Measurements from ENCODE around the gene OR51A7. TPM values are rescaled to one million over a fixed set of nuclear protein-coding genes. Genes with fewer than 3 reads are reported as not detected.
"Not testable (repeated sequence)": the region's sequence is repeated elsewhere in the genome, so short reads cannot be mapped to it uniquely, and the experiment has no call there.

OR51A7 gene
- not detected for total RNA-seq

DNA sequence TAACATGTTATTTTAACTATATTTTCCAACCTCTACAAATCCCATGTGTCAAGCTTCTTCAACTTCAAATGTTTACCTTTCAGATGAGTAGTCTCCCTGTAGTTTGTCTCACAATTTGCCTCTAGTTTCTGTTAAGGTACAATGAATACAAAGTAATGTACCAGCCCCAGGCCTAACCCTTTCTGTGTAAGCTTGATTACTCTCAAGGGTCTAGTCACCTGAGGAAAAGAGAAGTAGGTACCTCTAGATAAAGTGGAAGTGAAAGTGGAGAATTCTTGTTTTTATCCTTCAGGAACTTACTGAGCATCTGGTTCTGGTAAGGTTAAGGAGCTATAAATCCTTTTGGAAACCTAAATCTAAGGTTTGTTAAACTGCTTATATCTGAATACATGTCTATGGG lies at the start of gene OR51A7:
Gene OR51A7, plus strand, starts transcription at position 300 of the 400 bp plus-strand sequence. CDS start 3,587 bp downstream, outside the sequence.
- H3K36me3 Mint-ChIP-seq (ENCODE audit: low read depth), result no peaks in the 10 kb centered on the region
- no peak for DNase-seq
- peaks cover 9% of the 10 kb centered on the region for H3K27me3 Mint-ChIP-seq
- no peak for ATAC-seq
- H3K9me3 Mint-ChIP-seq (ENCODE audit: low read depth), result no peaks in the 10 kb centered on the region
- ChIA-PET CTCF (no interaction called here), POLR2A (no interaction called here)
- H3K27ac Mint-ChIP-seq, result no peak within 1 kb of the TSS
- no peaks in the 10 kb centered on the region for H3K4me1 Mint-ChIP-seq
- H3K4me3 Mint-ChIP-seq, result no peak within 1 kb of the TSS
- intact Hi-C loops (cut with DNase I, micrococcal nuclease), result no loop called here

- H3K36me3 Mint-ChIP-seq (ENCODE audit: low read depth); POLR2A ChIA-PET; CTCF ChIA-PET; intact Hi-C loops (cut with DNase I, micrococcal nuclease); H3K4me1 Mint-ChIP-seq; H3K27ac Mint-ChIP-seq; ATAC-seq; H3K4me3 Mint-ChIP-seq; DNase-seq; H3K9me3 Mint-ChIP-seq (ENCODE audit: low read depth); H3K27me3 Mint-ChIP-seq: not testable (repeated sequence)
Observed at GRCh38 chr11:4854286-4854685, 49.3 kb upstream of the OR51A7 start.

DNA sequence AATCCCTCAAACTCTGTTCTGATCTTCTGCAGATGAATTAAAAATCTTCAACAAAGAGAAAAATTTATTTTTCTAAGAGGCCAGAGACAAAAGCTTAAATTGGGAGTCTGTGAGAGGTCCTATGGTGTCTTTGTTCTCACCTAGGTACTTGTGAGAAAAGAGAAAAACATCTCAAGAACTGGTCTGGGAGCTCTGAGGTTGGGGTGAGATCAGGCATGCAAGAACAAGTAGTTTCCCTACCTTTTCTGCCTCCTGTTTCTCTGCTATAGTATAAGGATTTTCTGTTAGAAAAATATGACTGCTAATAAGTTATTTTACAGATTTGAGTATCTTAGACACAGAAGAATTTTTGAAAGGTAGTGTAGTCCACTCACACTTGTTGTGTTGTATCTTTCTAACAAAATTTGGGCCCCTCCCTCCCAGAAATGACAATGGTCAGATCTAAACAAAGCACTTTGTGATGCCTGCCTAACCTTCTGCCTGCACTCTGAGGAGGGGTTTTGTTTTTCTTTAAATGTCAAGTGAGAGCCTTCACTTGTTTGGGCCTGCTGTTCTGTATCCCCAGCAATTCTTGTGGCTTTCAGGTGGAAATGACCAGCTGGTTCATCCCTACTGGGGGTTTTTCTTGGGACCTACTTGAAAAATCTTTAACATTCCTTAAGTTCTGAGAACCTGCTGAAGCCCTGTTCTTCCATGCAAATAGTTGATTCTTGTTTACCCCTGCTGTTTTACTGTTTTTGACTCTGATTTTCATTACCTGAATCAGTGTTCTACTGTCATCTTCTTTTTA lies 40.9 kb upstream of the OR51A7 start:
- DNase-seq (no peak), ATAC-seq (no peak)
- ChIA-PET POLR2A (no interaction called here), CTCF (no interaction called here)
- no peaks in the 10 kb centered on the region for H3K4me1 Mint-ChIP-seq
- no peaks in the 10 kb centered on the region for H3K36me3 Mint-ChIP-seq (ENCODE audit: low read depth)
- intact Hi-C loops (cut with DNase I, micrococcal nuclease), result no loop called here
- no peak overlapping the region for H3K27ac Mint-ChIP-seq
- no peak overlapping the region for H3K4me3 Mint-ChIP-seq
- no peaks in the 10 kb centered on the region for H3K9me3 Mint-ChIP-seq (ENCODE audit: low read depth)
- H3K27me3 Mint-ChIP-seq, result peaks cover 5% of the 10 kb centered on the region

- POLR2A ChIA-PET, result no interaction called here
- Mint-ChIP-seq H3K4me3 (no peak overlapping the region), H3K36me3 (ENCODE audit: low read depth) (no peaks in the 10 kb centered on the region), H3K27ac (no peak overlapping the region), H3K27me3 (peaks cover 5% of the 10 kb centered on the region), H3K4me1 (no peaks in the 10 kb centered on the region), H3K9me3 (ENCODE audit: low read depth) (no peaks in the 10 kb centered on the region)
- intact Hi-C loops (cut with DNase I, micrococcal nuclease), result no loop called here
- ATAC-seq (no peak), DNase-seq (no peak)
- CTCF ChIA-PET, result no interaction called here
Observed at GRCh38 chr11:4863876-4864275, 39.7 kb upstream of the OR51A7 start.

DNA sequence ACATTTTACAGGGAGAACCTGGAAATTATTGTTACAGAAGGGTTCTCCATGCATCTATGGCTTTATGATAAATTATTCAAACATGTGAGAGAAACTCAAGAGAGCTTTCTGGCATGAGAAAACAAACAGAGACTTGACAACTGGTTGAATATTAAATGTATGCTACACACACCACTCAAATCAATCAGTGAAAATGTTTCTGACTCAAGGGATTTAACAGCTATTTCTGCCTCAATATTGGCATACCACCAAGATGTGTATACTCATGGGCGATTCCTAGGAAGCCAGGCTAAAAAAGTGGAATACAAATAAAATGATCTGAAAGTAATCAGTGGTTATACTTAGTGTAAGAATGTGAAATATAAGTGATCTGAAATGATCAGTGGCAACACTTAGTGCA lies 37.7 kb upstream of the OR51A7 start:
- Mint-ChIP-seq H3K9me3 (ENCODE audit: low read depth) (no peaks in the 10 kb centered on the region), H3K27ac (no peak overlapping the region), H3K27me3 (peaks cover 5% of the 10 kb centered on the region), H3K36me3 (ENCODE audit: low read depth) (no peaks in the 10 kb centered on the region), H3K4me3 (no peak overlapping the region), H3K4me1 (no peaks in the 10 kb centered on the region)
- ATAC-seq (no peak), DNase-seq (no peak)
- intact Hi-C loops (cut with DNase I, micrococcal nuclease), result no loop called here
- POLR2A ChIA-PET, result no interaction called here
- CTCF ChIA-PET, result no interaction called here

GRCh38 chr11:4881188-4881587 lies 22.4 kb upstream of the OR51A7 start:
- H3K27ac Mint-ChIP-seq, result no peak overlapping the region
- ChIA-PET POLR2A (no interaction called here), CTCF (no interaction called here)
- no peaks in the 10 kb centered on the region for H3K4me1 Mint-ChIP-seq
- no peak overlapping the region for H3K4me3 Mint-ChIP-seq
- H3K36me3 Mint-ChIP-seq (ENCODE audit: low read depth), result no peaks in the 10 kb centered on the region
- no peaks in the 10 kb centered on the region for H3K9me3 Mint-ChIP-seq (ENCODE audit: low read depth)
- ATAC-seq, result no peak
- intact Hi-C loops (cut with DNase I, micrococcal nuclease), result no loop called here
- H3K27me3 Mint-ChIP-seq, result peaks cover 2% of the 10 kb centered on the region
- no peak for DNase-seq

GRCh38 chr11:4881860-4882500 lies 21.6 kb upstream of the OR51A7 start, which contains the start of gene OR51T1:
Gene OR51T1 (plus strand): TSS chr11:4881900. CDS start chr11:4881900, 0 bp downstream.
- peaks cover 2% of the 10 kb centered on the region for H3K27me3 Mint-ChIP-seq
- no peak within 1 kb of the TSS for H3K4me3 Mint-ChIP-seq
- no peak for ATAC-seq
- no peaks in the 10 kb centered on the region for H3K9me3 Mint-ChIP-seq (ENCODE audit: low read depth)
- POLR2A ChIA-PET, result no interaction called here
- no peaks in the 10 kb centered on the region for H3K36me3 Mint-ChIP-seq (ENCODE audit: low read depth)
- H3K27ac Mint-ChIP-seq, result no peak within 1 kb of the TSS
- H3K4me1 Mint-ChIP-seq, result no peaks in the 10 kb centered on the region
- no peak for DNase-seq
- intact Hi-C loops (cut with DNase I, micrococcal nuclease), result no loop called here
- CTCF ChIA-PET, result interaction anchor here (1.5 kb wide), 1 partner anchor 9 kb away, joined by 5 read pairs; no protein-coding TSS in a partner anchor

GRCh38 chr11:4882543-4882942 lies 21.0 kb upstream of the OR51A7 start:
- ATAC-seq (no peak), DNase-seq (no peak)
- CTCF ChIA-PET, result interaction anchor here (1.5 kb wide), 1 partner anchor 9 kb away, joined by 5 read pairs; no protein-coding TSS in a partner anchor
- Mint-ChIP-seq H3K4me3 (no peak overlapping the region), H3K36me3 (ENCODE audit: low read depth) (no peaks in the 10 kb centered on the region), H3K27me3 (peaks cover 2% of the 10 kb centered on the region), H3K27ac (no peak overlapping the region), H3K9me3 (ENCODE audit: low read depth) (no peaks in the 10 kb centered on the region), H3K4me1 (no peaks in the 10 kb centered on the region)
- POLR2A ChIA-PET, result no interaction called here
- intact Hi-C loops (cut with DNase I, micrococcal nuclease), result no loop called here

- Mint-ChIP-seq H3K9me3 (ENCODE audit: low read depth) (no peaks in the 10 kb centered on the region), H3K27me3 (peaks cover 2% of the 10 kb centered on the region), H3K27ac (no peak overlapping the region), H3K4me1 (no peaks in the 10 kb centered on the region), H3K36me3 (ENCODE audit: low read depth) (no peaks in the 10 kb centered on the region), H3K4me3 (no peak overlapping the region)
- no peak for DNase-seq
- ATAC-seq, result no peak
- ChIA-PET CTCF (no interaction called here), POLR2A (no interaction called here)
- intact Hi-C loops (cut with DNase I, micrococcal nuclease), result no loop called here
Observed at GRCh38 chr11:4884361-4884760, 19.2 kb upstream of the OR51A7 start.

GRCh38 chr11:4886186-4886585 lies 17.4 kb upstream of the OR51A7 start:
- Mint-ChIP-seq H3K27me3 (peaks cover 5% of the 10 kb centered on the region), H3K27ac (no peak overlapping the region), H3K9me3 (ENCODE audit: low read depth) (no peaks in the 10 kb centered on the region), H3K36me3 (ENCODE audit: low read depth) (no peaks in the 10 kb centered on the region), H3K4me1 (no peaks in the 10 kb centered on the region), H3K4me3 (no peak overlapping the region)
- intact Hi-C loops (cut with DNase I, micrococcal nuclease), result no loop called here
- ChIA-PET CTCF (no interaction called here), POLR2A (no interaction called here)
- ATAC-seq, result no peak
- no peak for DNase-seq

DNA sequence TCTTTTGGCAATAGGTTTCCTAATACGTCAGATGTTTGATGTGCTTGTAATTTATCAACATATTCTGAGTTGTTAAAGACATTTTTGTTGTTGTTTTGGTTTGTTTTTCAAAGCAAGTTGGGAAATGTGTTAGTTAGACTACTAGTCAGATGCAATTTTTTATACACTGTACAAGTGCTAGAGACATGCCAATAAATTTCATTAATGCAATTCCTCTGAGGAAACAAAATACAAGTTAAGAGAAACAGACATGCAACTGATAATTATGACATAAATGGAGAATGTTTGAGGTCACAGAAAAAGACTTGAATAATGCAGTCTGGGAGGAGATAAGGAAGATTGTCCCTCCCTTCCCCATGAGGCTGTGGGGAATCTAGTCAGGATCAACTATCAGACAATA lies 16.0 kb upstream of the OR51A7 start:
- Mint-ChIP-seq H3K4me1 (no peaks in the 10 kb centered on the region), H3K4me3 (no peak overlapping the region), H3K27me3 (peaks cover 5% of the 10 kb centered on the region), H3K27ac (no peak overlapping the region), H3K9me3 (ENCODE audit: low read depth) (no peaks in the 10 kb centered on the region), H3K36me3 (ENCODE audit: low read depth) (no peaks in the 10 kb centered on the region)
- POLR2A ChIA-PET, result no interaction called here
- CTCF ChIA-PET, result no interaction called here
- DNase-seq (no peak), ATAC-seq (no peak)
- intact Hi-C loops (cut with DNase I, micrococcal nuclease), result no loop called here

- H3K27me3 Mint-ChIP-seq, result peaks cover 5% of the 10 kb centered on the region
- no peaks in the 10 kb centered on the region for H3K4me1 Mint-ChIP-seq
- H3K36me3 Mint-ChIP-seq (ENCODE audit: low read depth), result no peaks in the 10 kb centered on the region
- no peaks in the 10 kb centered on the region for H3K9me3 Mint-ChIP-seq (ENCODE audit: low read depth)
- H3K4me3 Mint-ChIP-seq, result no peak overlapping the region
- intact Hi-C loops (cut with DNase I, micrococcal nuclease), result no loop called here
- POLR2A ChIA-PET, result no interaction called here
- no peak for ATAC-seq
- DNase-seq, result no peak
- no peak overlapping the region for H3K27ac Mint-ChIP-seq
- CTCF ChIA-PET, result no interaction called here
Observed at GRCh38 chr11:4890279-4890678, 13.3 kb upstream of the OR51A7 start.

Measured in activated CD4-positive, alpha-beta T cell treated with anti-CD3 and anti-CD28 coated beads for 36 hours (primary cell).